ENCODE measurements around the gene APOBEC3A.
"Not testable (repeated sequence)": the region's sequence is repeated elsewhere in the genome, so short reads cannot be mapped to it uniquely, and the experiment has no call there.

The APOBEC3A gene

GRCh38 chr22:38943882-38944281 is 13.5 kb upstream of the APOBEC3A start:
- ATAC-seq: no peak
- TF ChIP-seq SNAI2 (CRISPR knock-in tag; IDR thresholded peaks at IDR 0.05): no peak
- no peak for TF ChIP-seq CSRNP3 (CRISPR knock-in tag; IDR thresholded peaks at IDR 0.05)
- TF ChIP-seq ARNTL (CRISPR knock-in tag; IDR thresholded peaks at IDR 0.05; ENCODE audit: borderline replicate concordance, low read depth): no peak
- no peak for TF ChIP-seq ZNF70 (CRISPR knock-in tag; IDR thresholded peaks at IDR 0.05)
- no peak for TF ChIP-seq RARB (CRISPR knock-in tag; IDR thresholded peaks at IDR 0.05)
- no peak for TF ChIP-seq GLIS3 (CRISPR knock-in tag; IDR thresholded peaks at IDR 0.05)
- TF ChIP-seq TSHZ2 (CRISPR knock-in tag; IDR thresholded peaks at IDR 0.05): no peak
- no peak for TF ChIP-seq ZFP3 (CRISPR knock-in tag; IDR thresholded peaks at IDR 0.05)
- no peak for TF ChIP-seq POU6F1 (CRISPR knock-in tag; IDR thresholded peaks at IDR 0.05; ENCODE audit: borderline replicate concordance, low read depth)
- no peak for TF ChIP-seq TCF4 (CRISPR knock-in tag; IDR thresholded peaks at IDR 0.05; ENCODE audit: borderline replicate concordance)
- no peak for TF ChIP-seq BACH2 (CRISPR knock-in tag; IDR thresholded peaks at IDR 0.05; ENCODE audit: borderline replicate concordance)
- no peak for TF ChIP-seq ZC3H10 (CRISPR knock-in tag; IDR thresholded peaks at IDR 0.05)
- TF ChIP-seq ISL1 (CRISPR knock-in tag; IDR thresholded peaks at IDR 0.05): no peak
- TF ChIP-seq CREB5 (CRISPR knock-in tag; IDR thresholded peaks at IDR 0.05; ENCODE audit: low read depth): no peak

- ATAC-seq: no peak
- TF ChIP-seq TOX (CRISPR knock-in tag; IDR thresholded peaks at IDR 0.05; ENCODE audit: borderline replicate concordance) (no peak), ARNTL (CRISPR knock-in tag; IDR thresholded peaks at IDR 0.05; ENCODE audit: borderline replicate concordance, low read depth) (no peak), TCF4 (CRISPR knock-in tag; IDR thresholded peaks at IDR 0.05; ENCODE audit: borderline replicate concordance) (no peak), RARB (CRISPR knock-in tag; IDR thresholded peaks at IDR 0.05) (no peak), BACH2 (CRISPR knock-in tag; IDR thresholded peaks at IDR 0.05; ENCODE audit: borderline replicate concordance) (no peak), ZC3H10 (CRISPR knock-in tag; IDR thresholded peaks at IDR 0.05) (no peak), ZNF8 (CRISPR knock-in tag; IDR thresholded peaks at IDR 0.05) (no peak)
Observed at GRCh38 chr22:38944653-38945052, 12.8 kb upstream of the APOBEC3A start.

GRCh38 chr22:38945706-38946338 is 11.6 kb upstream of the APOBEC3A start:
- not testable (repeated sequence) for ATAC-seq

GRCh38 chr22:38946771-38947170 is 10.6 kb upstream of the APOBEC3A start:
- no peak for ATAC-seq
- no peak for TF ChIP-seq ZFP3 (CRISPR knock-in tag; IDR thresholded peaks at IDR 0.05)
- TF ChIP-seq TOX (CRISPR knock-in tag; IDR thresholded peaks at IDR 0.05; ENCODE audit: borderline replicate concordance): no peak
- TF ChIP-seq CSRNP3 (CRISPR knock-in tag; IDR thresholded peaks at IDR 0.05): no peak
- no peak for TF ChIP-seq CSDC2 (CRISPR knock-in tag; IDR thresholded peaks at IDR 0.05)
- TF ChIP-seq ZNF8 (CRISPR knock-in tag; IDR thresholded peaks at IDR 0.05): no peak
- TF ChIP-seq OSR1 (CRISPR knock-in tag; IDR thresholded peaks at IDR 0.05): no peak
- no peak for TF ChIP-seq ISL1 (CRISPR knock-in tag; IDR thresholded peaks at IDR 0.05)
- no peak for TF ChIP-seq ESRRG (CRISPR knock-in tag; IDR thresholded peaks at IDR 0.05)
- TF ChIP-seq PATZ1 (CRISPR knock-in tag; IDR thresholded peaks at IDR 0.05; ENCODE audit: borderline replicate concordance): no peak
- no peak for TF ChIP-seq ZNF70 (CRISPR knock-in tag; IDR thresholded peaks at IDR 0.05)
- TF ChIP-seq RARB (CRISPR knock-in tag; IDR thresholded peaks at IDR 0.05): no peak
- no peak for TF ChIP-seq ARNTL (CRISPR knock-in tag; IDR thresholded peaks at IDR 0.05; ENCODE audit: borderline replicate concordance, low read depth)
- no peak for TF ChIP-seq TCF4 (CRISPR knock-in tag; IDR thresholded peaks at IDR 0.05; ENCODE audit: borderline replicate concordance)
- TF ChIP-seq POU6F1 (CRISPR knock-in tag; IDR thresholded peaks at IDR 0.05; ENCODE audit: borderline replicate concordance, low read depth): no peak
- no peak for TF ChIP-seq GLIS3 (CRISPR knock-in tag; IDR thresholded peaks at IDR 0.05)
- TF ChIP-seq ZFP30 (CRISPR knock-in tag; IDR thresholded peaks at IDR 0.05): no peak

Measured in SK-N-SH treated with all-trans-retinoic acid at 6 μM for 48 hours (cell line).